SK-N-SH (cell line): ENCODE results near the gene FDX2. TPM values are rescaled to one million over a fixed set of nuclear protein-coding genes. Genes with fewer than 3 reads are reported as not detected.
A peak's percentile ranks its signal among the peaks of the same experiment; 100 is the strongest.

Source experiments
- CTCF ChIA-PET: fragments of 300-600, 350-600 bp; formaldehyde crosslinking; extraction: SDS; loops from one replicate; lab custom pipeline; 2021; lab: Yijun Ruan, JAX
- POLR2A ChIA-PET: fragments of 350-600 bp; sonication (Branson Sonifier 250); formaldehyde crosslinking; extraction: SDS; loops from one replicate; lab custom pipeline; 2020; ENCODE audit warnings: antibody characterized with exemption, inconsistent platforms; lab: Yijun Ruan, JAX
- DNase-seq: peaks from one replicate; pipeline ENCODE4 v3.0.0; 2012
- H2AFZ ChIP-seq: fragments of 200-600 bp; sonication (generic); 2 replicates; pipeline ENCODE4 v1.8.1; 2016; ENCODE audit warnings: antibody characterized with exemption, mild to moderate bottlenecking, low read depth
- H3F3A ChIP-seq: fragments of 200-600 bp; sonication (generic); replicated peaks from 2 replicates; pipeline ENCODE3; 2016; ENCODE audit warnings: antibody characterized with exemption, mild to moderate bottlenecking; ENCODE audit not compliant: insufficient read depth
- H3K27ac ChIP-seq, 2 experiments: fragments of 200-500 bp in 1 of 2; fragments of 200-600 bp in 1 of 2; sonication (Bioruptor generic) in 1 of 2; sonication (generic), shearing (Covaris generic) in 1 of 2; 2 replicates each; pipeline versions ENCODE4 v1.5.1 to v1.6.1; 2014 to 2016; ENCODE audit warnings: low read depth in 2 of 2, inconsistent platforms in 1 of 2, low read length in 1 of 2, mild to moderate bottlenecking in 1 of 2, mixed read lengths in 1 of 2
- H3K27me3 ChIP-seq: fragments of 200-600 bp; sonication (generic), shearing (Covaris generic); 2 replicates; pipeline ENCODE4 v1.6.1; 2016; ENCODE audit warnings: mixed run types; ENCODE audit not compliant: insufficient read depth
- H3K36me3 ChIP-seq, 2 experiments: fragments of 200-500 bp in 1 of 2; fragments of 200-600 bp in 1 of 2; sonication (Bioruptor generic) in 1 of 2; sonication (generic) in 1 of 2; replicated peaks in 1 of 2; 2 replicates each; pipeline versions ENCODE3 to v1.5.1; 2014 to 2016; ENCODE audit warnings: low read length in 1 of 2, mild to moderate bottlenecking in 1 of 2; ENCODE audit not compliant: insufficient read depth in 2 of 2, control insufficient read depth in 1 of 2
- H3K4me1 ChIP-seq, 2 experiments: fragments of 200-500 bp in 1 of 2; fragments of 200-600 bp in 1 of 2; sonication (Bioruptor generic) in 1 of 2; sonication (generic), shearing (Covaris generic) in 1 of 2; 2 replicates each; pipeline versions ENCODE4 v1.5.1 to v1.6.1; 2014 to 2016; ENCODE audit warnings: low read depth in 1 of 2, low read length in 1 of 2, mixed run types in 1 of 2; ENCODE audit not compliant: insufficient read depth in 2 of 2, control insufficient read depth in 1 of 2
- H3K4me2 ChIP-seq: fragments of 200-600 bp; sonication (generic), shearing (Covaris generic); 2 replicates; pipeline ENCODE4 v1.6.1; 2017; ENCODE audit warnings: mixed run types
- H3K4me3 ChIP-seq, 2 experiments: fragments of 200-500 bp in 1 of 2; fragments of 200-600 bp in 1 of 2; sonication (Bioruptor generic) in 1 of 2; sonication (generic), shearing (Covaris generic) in 1 of 2; 2 replicates each; pipeline versions ENCODE4 v1.5.1 to v1.8.1; 2014 to 2016; ENCODE audit warnings: low read depth in 2 of 2, inconsistent platforms in 1 of 2, low read length in 1 of 2, mild to moderate bottlenecking in 1 of 2, mixed read lengths in 1 of 2, moderate library complexity in 1 of 2
- H3K79me2 ChIP-seq: fragments of 200-600 bp; sonication (generic); 2 replicates; pipeline ENCODE4 v1.8.1; 2017; ENCODE audit warnings: mild to moderate bottlenecking; ENCODE audit not compliant: insufficient read depth
- H3K9ac ChIP-seq: fragments of 200-600 bp; sonication (generic); 2 replicates; pipeline ENCODE4 v1.6.1; 2017; ENCODE audit warnings: mixed run types
- H3K9me2 ChIP-seq: fragments of 200-600 bp; sonication (generic); 2 replicates; pipeline ENCODE4 v1.6.1; 2017; ENCODE audit warnings: mixed run types
- H3K9me3 ChIP-seq: fragments of 200-600 bp; sonication (generic); 2 replicates; pipeline ENCODE4 v1.6.1; 2017; ENCODE audit warnings: mixed run types, mild to moderate bottlenecking, moderate library complexity
- H4K20me1 ChIP-seq: fragments of 200-600 bp; sonication (generic); 2 replicates; pipeline ENCODE4 v1.6.1; 2017; ENCODE audit warnings: mild to moderate bottlenecking, mixed run types; ENCODE audit not compliant: insufficient read depth
- CHD2 ChIP-seq: fragments of 150-350 bp; IDR thresholded peaks from 2 replicates; pipeline ENCODE4 v1.6.1; 2018; ENCODE audit warnings: low read length; ENCODE audit not compliant: partially characterized antibody
- CTCF ChIP-seq: fragments of 200-600 bp; sonication (generic); IDR thresholded peaks from 2 replicates; pipeline ENCODE4 v1.6.1; 2017; ENCODE audit warnings: antibody characterized with exemption, mild to moderate bottlenecking, moderate library complexity
- ELF1 ChIP-seq: IDR thresholded peaks from 2 replicates; pipeline ENCODE4 v1.4.0; 2012
- FOSL2 ChIP-seq: IDR thresholded peaks from 2 replicates; pipeline ENCODE4 v1.4.0; 2012; ENCODE audit warnings: low read depth, mild to moderate bottlenecking, moderate library complexity, borderline replicate concordance
- FOXJ3 ChIP-seq: sonication (generic); formaldehyde crosslinking; IDR thresholded peaks from 2 replicates; pipeline ENCODE4 v1.5.1; 2020; ENCODE audit warnings: mild to moderate bottlenecking, missing genetic modification reagents
- JUND ChIP-seq: IDR thresholded peaks from 2 replicates; pipeline ENCODE4 v1.4.0; 2012
- MAX ChIP-seq: IDR thresholded peaks from 2 replicates; pipeline ENCODE4 v1.4.0; 2012; ENCODE audit warnings: low read depth
- MXI1 ChIP-seq: IDR thresholded peaks from 2 replicates; pipeline ENCODE4 v1.6.1; 2012; ENCODE audit warnings: mild to moderate bottlenecking, low read depth, low read length, improper control_type of control experiment
- PBX3 ChIP-seq: IDR thresholded peaks from 2 replicates; pipeline ENCODE4; 2012
- RCOR1 ChIP-seq: fragments of 150-350 bp; IDR thresholded peaks from 2 replicates; pipeline ENCODE4 v1.6.1; 2017; ENCODE audit warnings: antibody characterized with exemption, low read length
- REST ChIP-seq: IDR thresholded peaks from 2 replicates; pipeline ENCODE4 v1.6.1; 2012; ENCODE audit warnings: mild to moderate bottlenecking, low read depth, low read length, moderate library complexity
- TCF12 ChIP-seq: IDR thresholded peaks from 2 replicates; pipeline ENCODE4 v1.4.0; 2012
- USF1 ChIP-seq: IDR thresholded peaks from 2 replicates; pipeline ENCODE4 v1.4.0; 2012; ENCODE audit warnings: low read depth, borderline replicate concordance
- WGBS: methylation state at CpG from one replicate; pipeline ENCODE4 v1.1.6; 2017; ENCODE audit warnings: low lambda C conversion rate; 5-methylcytosine and 5-hydroxymethylcytosine counted together
- polyA plus RNA-seq, 3 experiments: library from polyadenylated mRNA; depleted of rRNA; stranded (reverse); fragments of >200 nt; gene quantifications; 2 replicates each; pipeline ENCODE4 v1.2.3, GENCODE V29; 2012

Gene FDX2
- polyA plus RNA-seq, 1 of the 3 experiments (the other 2 are of a cell fraction) = 45.8 TPM

- H3F3A ChIP-seq = no peaks in the 10 kb centered on the region
- H4K20me1 ChIP-seq = no peaks in the 10 kb centered on the region
- H3K27ac ChIP-seq = no peak overlapping the region
- DNase-seq = no peak
- CTCF ChIA-PET = interaction anchor here (0.6 to 2.1 kb wide), 2 partner anchors 21 to 43 kb away, joined by 3 to 8 read pairs; no protein-coding TSS in a partner anchor
- no peak overlapping the region for H2AFZ ChIP-seq
- H3K9ac ChIP-seq = no peak overlapping the region
- TF ChIP-seq CHD2 = no peak
- TF ChIP-seq USF1 = no peak
- TF ChIP-seq MAX = no peak
- no peak for TF ChIP-seq MXI1
- no peak for TF ChIP-seq ELF1
- TF ChIP-seq, all 33 proteins: peak for 0
- Histone ChIP-seq H3K9me2 (no peaks in the 10 kb centered on the region), H3K4me2 (no peak overlapping the region), H3K9me3 (no peaks in the 10 kb centered on the region), H3K36me3 (peaks cover 0 to 2% of the 10 kb centered on the region in 2 experiments), H3K4me1 (no peaks in the 10 kb centered on the region), H3K79me2 (no peaks in the 10 kb centered on the region), H3K4me3 (no peak overlapping the region), H3K27me3 (no peaks in the 10 kb centered on the region)
- 47% methylated on average over 10 of the region's 10 CpGs for WGBS
- POLR2A ChIA-PET = no interaction called here
These were observed 30.7 kb upstream of the FDX2 start for GRCh38 chr19:10346509-10346908.

- Histone ChIP-seq H3K79me2 (no peaks in the 10 kb centered on the region), H3K9ac (no peak overlapping the region), H2AFZ (no peak overlapping the region), H3K27me3 (no peaks in the 10 kb centered on the region), H3K9me3 (no peaks in the 10 kb centered on the region), H3K36me3 (no peaks in the 10 kb centered on the region), H3K4me1 (no peaks in the 10 kb centered on the region), H3K4me2 (no peak overlapping the region), H3K4me3 (no peak overlapping the region), H3K9me2 (no peaks in the 10 kb centered on the region), H3F3A (no peaks in the 10 kb centered on the region), H4K20me1 (no peaks in the 10 kb centered on the region), H3K27ac (no peak overlapping the region)
- CTCF ChIA-PET = interaction anchor here (1.2 to 2.1 kb wide), 4 partner anchors 12 to 86 kb away, joined by 3 to 8 read pairs (median 5); partner anchors contain the start of gene RAVER1
- no peak for DNase-seq
- TF ChIP-seq PBX3 (peak; percentile 15; the same call in 1 of the 2 replicates), FOSL2 (peak; percentile 7; the same call in 1 of the 2 replicates), USF1 (no peak)
- WGBS = 79% methylated on average over 10 of the region's 10 CpGs
- POLR2A ChIA-PET = no interaction called here
These were observed 29.0 kb upstream of the FDX2 start for GRCh38 chr19:10344780-10345179.

- no peak for DNase-seq
- H3F3A ChIP-seq = no peaks in the 10 kb centered on the region
- H3K4me3 ChIP-seq = no peak overlapping the region
- no peaks in the 10 kb centered on the region for H3K9me2 ChIP-seq
- no peaks in the 10 kb centered on the region for H3K36me3 ChIP-seq
- no peaks in the 10 kb centered on the region for H4K20me1 ChIP-seq
- no peaks in the 10 kb centered on the region for H3K27me3 ChIP-seq
- 23% methylated on average over 2 of the region's 2 CpGs for WGBS
- H3K4me2 ChIP-seq = no peak overlapping the region
- ChIA-PET CTCF (interaction anchor here (1.0 to 1.4 kb wide), 2 partner anchors 10 to 46 kb away, joined by 3 to 7 read pairs; no protein-coding TSS in a partner anchor), POLR2A (no interaction called here)
- H2AFZ ChIP-seq = no peak overlapping the region
- H3K79me2 ChIP-seq = no peaks in the 10 kb centered on the region
- no peaks in the 10 kb centered on the region for H3K4me1 ChIP-seq
- H3K9me3 ChIP-seq = no peaks in the 10 kb centered on the region
- no peak overlapping the region for H3K9ac ChIP-seq
- no peak overlapping the region for H3K27ac ChIP-seq
- no peak for TF ChIP-seq JUND
- TF ChIP-seq FOXJ3 (CRISPR knock-in tag) = no peak
- no peak for TF ChIP-seq MXI1
- TF ChIP-seq TCF12 = no peak
- no peak for TF ChIP-seq CTCF
- no peak for TF ChIP-seq RCOR1
- no peak for TF ChIP-seq REST
These were observed 27.7 kb upstream of the FDX2 start for GRCh38 chr19:10343495-10343894.
